Pancreas (tissue), 10 donors: ENCODE measurements around the gene FAM180A. TPM values are rescaled to one million over a fixed set of nuclear protein-coding genes. Genes with fewer than 3 reads are reported as not detected.

ENCODE experiments used
- ATAC-seq, 4 donors: fragments of 200-7000 bp; cut with Tn5 transposase; one replicate each; pipeline versions ENCODE4 v1.8.0 to v1.9.1; 2020; ENCODE audit warnings: mild to moderate bottlenecking in 4 of 4, moderate library complexity in 4 of 4
- DNase-seq, 6 donors: peaks; one replicate each; pipeline ENCODE4 v3.0.0-alpha.2; 2020
- FAIRE-seq: peaks from 2 replicates; lab custom pipeline; 2012; peaks lifted over from hg19 to GRCh38; lab: Jason Lieb, UNC
- H3K27ac ChIP-seq, 4 donors: fragments of 200-600 bp; sonication (generic); 1 replicate in 3 of 4; 2 replicates in 1 of 4; pipeline versions ENCODE4 v1.5.0 to v1.8.0; 2020
- H3K27me3 ChIP-seq, 4 donors: fragments of 200-600 bp; one replicate each; pipeline ENCODE4 v1.8.0; 2021
- H3K36me3 ChIP-seq, 3 donors: fragments of 200-600 bp; sonication (generic) in 1 of 3; one replicate each; pipeline versions ENCODE4 v1.5.0 to v1.8.0; 2020 to 2021
- H3K4me1 ChIP-seq, 3 donors: fragments of 200-600 bp; one replicate each; pipeline ENCODE4 v1.8.0; 2021
- H3K4me3 ChIP-seq, 4 donors: fragments of 200-600 bp; sonication (generic) in 2 of 4; one replicate each; pipeline versions ENCODE4 v1.5.0 to v1.8.0; 2020 to 2021
- H3K9me3 ChIP-seq, 4 donors: fragments of 200-600 bp; one replicate each; pipeline ENCODE4 v1.8.0; 2021
- WGBS, 2 donors: extraction: QIAGEN DNeasy Blood & Tissue Kit; methylation state at CpG; one replicate each; pipeline ENCODE4 v1.1.7; 2013; 5-methylcytosine and 5-hydroxymethylcytosine counted together
- intact Hi-C, 3 donors: fragments of 100-400 bp; cut with DNase I; formaldehyde crosslinking; loops; one replicate each; pipeline versions ENCODE4 v1.11.1 to v1.14.2; 2022
- polyA plus RNA-seq, 2 donors: library from polyadenylated mRNA; stranded (reverse); fragments of 200-250 nt; gene quantifications; one replicate each; pipeline ENCODE4 v1.2.3, GENCODE V29; 2013
- total RNA-seq, 6 donors: library from RNA; stranded (reverse); fragmentation: NEBNext Ultra II Directional in 4 of 6; extraction: Animal tissue kit (Norgen Biotek cat#: 25700) in 4 of 6; gene quantifications; one replicate each; pipeline versions ENCODE4 v1.2.1 to v1.2.4, GENCODE V29; 2021 to 2023
- TF ChIP-seq, protein P1 (sequence below), 4 donors: fragments of 200-600 bp; sonication (generic) in 3 of 4; IDR thresholded peaks; one replicate each; pipeline versions ENCODE4 v1.5.0 to v1.8.0; 2021; ENCODE audit warnings: antibody characterized with exemption in 4 of 4
- donor health status: healthy with polysubstance abuse.
- donor health status: DM: no; HTN: no; CAD: no; lungs with moderate emphysema.
- donor health status: DM: no; HTN: no; CAD: no.
- donor health status: control.
- donor health status: control.
- donor health status: Bipolar disorder and iron deficiency.
- donor health status: DM: yes; HTN: yes; CAD: no.
- donor health status: DM: no; HTN: no; CAD: no.
- donor health status: DM: no; HTN: no; CAD: no.
- donor health status: DM: yes; HTN: yes; CAD: no.

FAM180A gene
- total RNA-seq: under 1 TPM; 0.12 to 0.90 (median 0.35) TPM
- under 1 TPM; 0.11 to 0.12 TPM for polyA plus RNA-seq

DNA sequence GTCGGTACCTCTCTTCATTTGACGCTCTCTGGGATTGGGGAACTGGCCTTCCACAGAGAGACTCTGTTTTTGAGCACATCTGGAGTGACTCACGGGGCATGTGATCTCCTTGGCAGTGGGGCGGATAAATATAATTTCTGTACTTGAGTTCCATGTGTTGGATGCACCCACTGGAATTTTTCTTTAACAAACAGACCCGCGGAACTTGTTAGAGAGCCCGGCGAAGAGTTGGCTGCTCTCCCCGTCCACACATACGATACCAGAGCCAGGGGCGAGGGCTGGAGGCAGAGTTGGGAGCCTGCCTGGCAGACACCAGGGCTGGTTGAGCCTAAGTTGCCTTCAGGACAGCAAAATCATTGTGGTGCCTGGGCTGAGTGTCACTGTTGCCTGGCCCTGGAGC lies at the start of gene FAM180A:
FAM180A (minus strand) TSS at position 44 of the 400 bp plus-strand sequence. CDS start 233 bp downstream, outside the sequence.
- intact Hi-C loops: no loop called here
- peak in 2 of 4 donors; percentile 16 to 43 for ATAC-seq
- no peaks in the 10 kb centered on the region for H3K27me3 ChIP-seq
- 69 to 72% methylated on average over 11 of the region's 11 CpGs for WGBS, 2 donors
- FAIRE-seq: no peak
- H3K4me1 ChIP-seq: no peaks in the 10 kb centered on the region
- TF ChIP-seq, protein P1, sequence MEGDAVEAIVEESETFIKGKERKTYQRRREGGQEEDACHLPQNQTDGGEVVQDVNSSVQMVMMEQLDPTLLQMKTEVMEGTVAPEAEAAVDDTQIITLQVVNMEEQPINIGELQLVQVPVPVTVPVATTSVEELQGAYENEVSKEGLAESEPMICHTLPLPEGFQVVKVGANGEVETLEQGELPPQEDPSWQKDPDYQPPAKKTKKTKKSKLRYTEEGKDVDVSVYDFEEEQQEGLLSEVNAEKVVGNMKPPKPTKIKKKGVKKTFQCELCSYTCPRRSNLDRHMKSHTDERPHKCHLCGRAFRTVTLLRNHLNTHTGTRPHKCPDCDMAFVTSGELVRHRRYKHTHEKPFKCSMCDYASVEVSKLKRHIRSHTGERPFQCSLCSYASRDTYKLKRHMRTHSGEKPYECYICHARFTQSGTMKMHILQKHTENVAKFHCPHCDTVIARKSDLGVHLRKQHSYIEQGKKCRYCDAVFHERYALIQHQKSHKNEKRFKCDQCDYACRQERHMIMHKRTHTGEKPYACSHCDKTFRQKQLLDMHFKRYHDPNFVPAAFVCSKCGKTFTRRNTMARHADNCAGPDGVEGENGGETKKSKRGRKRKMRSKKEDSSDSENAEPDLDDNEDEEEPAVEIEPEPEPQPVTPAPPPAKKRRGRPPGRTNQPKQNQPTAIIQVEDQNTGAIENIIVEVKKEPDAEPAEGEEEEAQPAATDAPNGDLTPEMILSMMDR (IDR thresholded peaks at IDR 0.05): no peak
- H3K9me3 ChIP-seq: no peaks in the 10 kb centered on the region
- H3K4me3 ChIP-seq: no peak within 1 kb of the TSS
- no peak for DNase-seq
- H3K27ac ChIP-seq: no peak within 1 kb of the TSS
- H3K36me3 ChIP-seq: no peaks in the 10 kb centered on the region

DNA sequence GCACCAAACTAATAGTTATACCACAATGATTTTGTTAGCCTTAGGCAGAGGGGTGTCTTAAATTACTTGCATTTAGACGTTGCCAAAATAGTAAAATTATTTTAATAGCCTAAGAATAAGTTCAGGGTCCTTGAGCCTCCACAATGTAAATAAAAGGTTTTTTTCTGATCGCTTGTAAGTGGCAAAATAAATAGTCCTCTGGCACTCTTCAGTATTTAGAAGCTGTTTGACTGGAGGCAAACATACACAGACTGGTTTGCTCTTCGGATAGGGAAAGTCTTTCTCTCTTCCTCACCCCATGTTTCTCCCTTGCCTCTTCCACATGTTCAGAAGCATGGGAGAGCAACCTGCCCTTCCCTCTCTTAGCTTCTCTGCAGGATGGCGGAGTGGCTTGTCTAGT lies 49.5 kb upstream of the FAM180A start:
- Histone ChIP-seq H3K4me3 (no peak overlapping the region), H3K36me3 (no peaks in the 10 kb centered on the region), H3K27ac (no peak overlapping the region), H3K9me3 (no peaks in the 10 kb centered on the region), H3K4me1 (peaks cover 0 to 4% (median 0%) of the 10 kb centered on the region in 3 donors), H3K27me3 (no peaks in the 10 kb centered on the region)
- intact Hi-C loops: loop anchor here in 1 of 3 donors (10.0 kb wide), 1 partner anchor 207 kb away; no protein-coding TSS in a partner anchor
- FAIRE-seq (no peak), ATAC-seq (peak in 2 of 4 donors; percentile 35 to 54), DNase-seq (no peak)
- 34% methylated on average over 4 of the region's 4 CpGs for WGBS, 2 donors
- TF ChIP-seq, protein P1 (IDR thresholded peaks at IDR 0.05): no peak

DNA sequence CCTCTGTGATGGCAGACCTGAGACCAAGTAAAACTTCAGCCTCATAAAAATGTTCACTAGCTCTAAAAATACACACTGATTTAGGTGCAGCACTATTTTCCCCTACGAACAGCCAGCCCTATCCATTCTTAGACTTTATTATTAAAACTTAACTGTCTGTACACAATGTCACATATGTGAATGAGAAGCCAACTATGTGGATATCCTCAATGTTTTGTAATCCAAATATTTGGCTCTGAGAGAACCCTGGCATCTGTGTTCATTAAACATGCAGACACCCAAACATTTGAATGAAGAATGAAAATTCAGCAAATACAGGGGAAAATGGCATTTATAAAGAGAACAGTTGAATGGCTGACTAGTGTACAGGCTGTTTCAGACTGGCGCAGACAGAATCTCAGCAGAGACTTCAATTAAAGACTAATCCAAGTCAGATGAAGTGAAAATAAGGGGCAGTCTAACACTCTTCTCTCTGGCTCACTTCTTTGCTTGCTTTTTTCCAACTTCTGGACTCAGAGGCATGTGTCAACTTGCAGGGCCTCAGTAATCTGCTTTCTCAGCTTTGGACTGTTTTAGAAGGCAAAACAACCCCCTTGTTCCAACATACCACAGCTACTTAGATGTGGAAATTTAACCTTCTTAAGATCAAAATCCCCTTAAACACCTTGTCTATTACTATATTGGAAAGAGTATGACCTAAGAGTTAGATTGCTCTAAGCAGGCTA lies 47.4 kb upstream of the FAM180A start:
- 87 to 88% methylated on average over 2 of the region's 2 CpGs for WGBS, 2 donors
- DNase-seq (no peak), FAIRE-seq (no peak), ATAC-seq (no peak)
- no peaks in the 10 kb centered on the region for H3K36me3 ChIP-seq
- TF ChIP-seq, protein P1 (IDR thresholded peaks at IDR 0.05): no peak
- no peaks in the 10 kb centered on the region for H3K27me3 ChIP-seq
- H3K9me3 ChIP-seq: no peaks in the 10 kb centered on the region
- no peak overlapping the region for H3K27ac ChIP-seq
- peaks cover 0 to 4% (median 0%) of the 10 kb centered on the region in 3 donors for H3K4me1 ChIP-seq
- no peak overlapping the region for H3K4me3 ChIP-seq
- intact Hi-C loops: loop anchor here in 1 of 3 donors (10.0 kb wide), 1 partner anchor 209 kb away; no protein-coding TSS in a partner anchor

DNA sequence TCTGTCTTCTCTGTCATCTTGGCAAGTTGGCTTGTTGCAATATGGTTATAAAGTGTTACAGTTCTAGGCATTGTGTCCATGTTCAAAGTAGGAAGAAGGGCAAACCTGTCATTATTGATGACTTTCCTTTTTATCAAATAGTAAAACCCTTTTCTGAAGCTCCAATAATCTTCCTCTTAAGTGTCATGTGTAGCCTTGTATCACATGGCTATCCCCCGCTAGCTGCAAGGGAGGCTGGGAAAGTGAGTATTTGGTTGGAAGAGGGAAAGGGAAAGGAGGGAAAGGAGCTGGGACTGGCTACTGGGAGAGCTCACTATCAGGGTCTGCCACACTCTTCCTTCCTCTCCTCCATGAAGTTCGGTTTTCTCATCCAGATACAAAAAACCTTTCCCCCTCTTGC lies 45.2 kb upstream of the FAM180A start:
- DNase-seq (no peak), FAIRE-seq (no peak), ATAC-seq (no peak)
- Histone ChIP-seq H3K36me3 (no peaks in the 10 kb centered on the region), H3K4me3 (no peak overlapping the region), H3K27me3 (no peaks in the 10 kb centered on the region), H3K27ac (no peak overlapping the region), H3K9me3 (no peaks in the 10 kb centered on the region), H3K4me1 (no peaks in the 10 kb centered on the region)
- TF ChIP-seq, protein P1 (IDR thresholded peaks at IDR 0.05): no peak
- intact Hi-C loops: loop anchor here in 1 of 3 donors (10.0 kb wide), 1 partner anchor 211 kb away; no protein-coding TSS in a partner anchor
- 67 to 70% methylated on average over 2 of the region's 2 CpGs for WGBS, 2 donors

DNA sequence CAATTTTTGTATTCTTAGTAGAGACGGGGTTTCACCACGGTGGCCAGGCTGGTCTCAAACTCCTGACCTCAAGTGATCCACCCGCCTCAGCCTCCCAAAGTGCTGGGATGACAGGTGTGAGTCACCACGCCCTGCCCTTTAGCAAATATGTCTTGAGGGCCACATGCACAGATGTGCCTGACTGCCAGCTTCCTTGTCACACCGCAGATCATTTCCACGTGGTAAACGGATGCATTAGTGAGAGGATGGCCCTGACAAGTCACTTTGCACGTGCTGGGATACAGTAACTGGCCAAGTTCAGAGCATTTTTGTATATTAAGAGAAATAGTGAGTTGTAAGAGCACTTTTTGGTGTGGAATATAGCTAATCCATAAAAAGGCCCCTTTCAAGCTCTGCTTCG lies 44.3 kb upstream of the FAM180A start:
- DNase-seq (no peak), FAIRE-seq (no peak), ATAC-seq (no peak)
- no peak overlapping the region for H3K4me3 ChIP-seq
- no peaks in the 10 kb centered on the region for H3K27me3 ChIP-seq
- 74 to 80% methylated on average over 9 of the region's 9 CpGs for WGBS, 2 donors
- intact Hi-C loops: loop anchor here in 1 of 3 donors (10.0 kb wide), 1 partner anchor 212 kb away; no protein-coding TSS in a partner anchor
- no peaks in the 10 kb centered on the region for H3K4me1 ChIP-seq
- H3K9me3 ChIP-seq: no peaks in the 10 kb centered on the region
- no peak overlapping the region for H3K27ac ChIP-seq
- TF ChIP-seq, protein P1 (IDR thresholded peaks at IDR 0.05): no peak
- H3K36me3 ChIP-seq: no peaks in the 10 kb centered on the region
